22Rv1 (cell line): ENCODE measurements around the gene RNF166.

ENCODE experiments used
- H3K27ac ChIP-seq: fragments of 450-650 bp; 2 replicates; pipeline ENCODE4 v1.5.1; 2017
- CTCF ChIP-seq: fragments of 450-650 bp; IDR thresholded peaks from 2 replicates; pipeline ENCODE4 v1.5.1; 2017; ENCODE audit warnings: mild to moderate bottlenecking
- ZFX ChIP-seq: fragments of 450-650 bp; IDR thresholded peaks from 2 replicates; pipeline ENCODE4 v1.6.1; 2017; ENCODE audit warnings: antibody characterized with exemption, borderline replicate concordance

The RNF166 gene

GRCh38 chr16:88658714-88659113 is 47.5 kb downstream of the RNF166 start:
- TF ChIP-seq CTCF (no peak), ZFX (no peak)
- H3K27ac ChIP-seq, result no peak overlapping the region

GRCh38 chr16:88657371-88657770 is 48.8 kb downstream of the RNF166 start:
- no peak for TF ChIP-seq CTCF
- no peak for TF ChIP-seq ZFX
- no peak overlapping the region for H3K27ac ChIP-seq

- H3K27ac ChIP-seq, result no peak overlapping the region
- TF ChIP-seq CTCF, result no peak
- TF ChIP-seq ZFX, result no peak
These were observed 49.8 kb downstream of the RNF166 start for GRCh38 chr16:88656291-88656980.

- no peak for TF ChIP-seq ZFX
- no peak for TF ChIP-seq CTCF
- H3K27ac ChIP-seq, result no peak overlapping the region
These were observed 50.4 kb downstream of the RNF166 start for GRCh38 chr16:88655733-88656281.

GRCh38 chr16:88655053-88655732 is 51.0 kb downstream of the RNF166 start:
- TF ChIP-seq CTCF, result no peak
- no peak for TF ChIP-seq ZFX
- no peak overlapping the region for H3K27ac ChIP-seq

GRCh38 chr16:88654363-88655052 is 51.7 kb downstream of the RNF166 start:
- no peak overlapping the region for H3K27ac ChIP-seq
- TF ChIP-seq CTCF (no peak), ZFX (no peak)
